HG02763 (cell line): ENCODE measurements around the gene CCDC167.

ENCODE experiments used
- ATAC-seq: cut with Tn5 transposase; IDR thresholded peaks from one replicate; pipeline ENCODE4 v1.9.1; 2021; ENCODE audit warnings: mild to moderate bottlenecking, moderate library complexity; ENCODE audit not compliant: unreplicated experiment

The CCDC167 gene

DNA sequence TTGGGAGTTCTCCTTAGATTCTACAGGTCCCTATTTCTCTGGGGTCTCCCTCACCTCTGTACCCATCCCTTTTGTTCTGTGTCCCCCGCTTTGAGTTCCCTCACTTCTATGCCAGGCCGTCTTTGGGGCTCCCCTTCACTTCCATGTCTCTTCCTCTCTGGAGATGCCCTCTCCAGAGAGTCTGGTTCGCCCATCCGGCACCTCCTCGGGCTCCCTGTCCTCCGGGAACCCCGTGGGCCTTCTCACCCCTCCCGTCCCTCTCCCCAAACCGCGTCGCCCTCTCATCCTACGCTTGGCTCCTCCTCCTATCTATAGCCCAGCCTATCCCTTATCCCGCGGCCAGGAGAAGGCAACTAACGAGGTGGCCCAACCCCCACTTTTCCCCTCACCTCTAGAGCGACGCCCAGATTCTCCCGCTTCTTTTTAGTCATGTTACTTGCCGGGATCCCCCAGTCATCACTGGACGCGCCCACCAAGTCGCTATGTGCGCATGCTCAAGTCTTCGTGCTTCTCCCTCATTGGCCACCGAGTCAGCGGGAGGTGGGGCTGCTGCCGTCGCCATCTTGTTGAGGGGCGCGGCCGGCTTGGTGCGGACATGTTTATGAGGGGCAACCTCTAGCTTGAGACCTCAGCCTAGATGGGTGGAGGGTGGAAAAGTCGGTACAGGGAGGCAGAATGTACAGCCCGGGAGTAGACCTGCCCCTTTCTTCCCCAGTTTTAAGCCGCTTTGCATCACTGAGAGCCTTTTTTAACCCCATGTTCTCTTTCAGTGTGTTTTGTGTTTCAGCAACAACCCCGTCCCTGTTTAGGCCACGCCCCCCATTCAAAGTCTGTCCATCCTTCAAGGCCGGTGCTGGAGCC lies at the start of gene CCDC167:
Gene CCDC167, minus strand, starts transcription at position 461 of the 861 bp plus-strand sequence. Its CDS starts 30 bp downstream, at position 431.
- peak; percentile 89 for ATAC-seq

GRCh38 chr6:37549154-37549553 lies 49.5 kb upstream of the CCDC167 start:
- ATAC-seq: no peak

DNA sequence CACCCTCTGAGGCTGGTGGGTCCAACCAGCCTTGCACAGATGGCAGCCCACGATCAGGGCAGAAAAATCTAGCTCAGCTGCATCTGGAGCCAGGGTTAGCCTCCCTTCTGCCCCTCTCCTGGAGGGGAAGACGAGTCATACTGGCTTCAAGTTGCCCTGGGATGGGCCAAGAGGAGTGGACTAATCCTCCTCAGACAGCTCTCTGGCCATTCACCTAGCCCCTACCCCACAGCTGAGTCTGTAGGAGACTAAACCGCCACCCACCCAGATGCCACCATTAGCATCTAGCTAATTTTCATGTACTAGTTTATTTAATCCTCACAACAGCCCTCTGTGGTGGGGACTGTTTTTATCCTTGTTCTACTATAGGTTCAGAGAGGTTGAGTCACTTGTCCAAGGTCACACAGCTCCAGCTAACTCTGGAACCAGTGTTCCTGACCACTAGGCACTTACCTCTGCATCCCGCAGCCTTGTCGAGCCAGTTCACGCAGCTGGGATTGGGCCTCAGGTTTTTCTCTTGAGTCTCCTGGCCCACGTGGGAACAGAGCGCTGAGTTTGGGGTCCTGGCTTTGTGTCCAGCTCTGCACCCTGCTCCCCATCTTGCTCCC lies 48.5 kb upstream of the CCDC167 start:
- ATAC-seq: no peak

GRCh38 chr6:37547564-37548061 lies 47.9 kb upstream of the CCDC167 start:
- no peak for ATAC-seq

DNA sequence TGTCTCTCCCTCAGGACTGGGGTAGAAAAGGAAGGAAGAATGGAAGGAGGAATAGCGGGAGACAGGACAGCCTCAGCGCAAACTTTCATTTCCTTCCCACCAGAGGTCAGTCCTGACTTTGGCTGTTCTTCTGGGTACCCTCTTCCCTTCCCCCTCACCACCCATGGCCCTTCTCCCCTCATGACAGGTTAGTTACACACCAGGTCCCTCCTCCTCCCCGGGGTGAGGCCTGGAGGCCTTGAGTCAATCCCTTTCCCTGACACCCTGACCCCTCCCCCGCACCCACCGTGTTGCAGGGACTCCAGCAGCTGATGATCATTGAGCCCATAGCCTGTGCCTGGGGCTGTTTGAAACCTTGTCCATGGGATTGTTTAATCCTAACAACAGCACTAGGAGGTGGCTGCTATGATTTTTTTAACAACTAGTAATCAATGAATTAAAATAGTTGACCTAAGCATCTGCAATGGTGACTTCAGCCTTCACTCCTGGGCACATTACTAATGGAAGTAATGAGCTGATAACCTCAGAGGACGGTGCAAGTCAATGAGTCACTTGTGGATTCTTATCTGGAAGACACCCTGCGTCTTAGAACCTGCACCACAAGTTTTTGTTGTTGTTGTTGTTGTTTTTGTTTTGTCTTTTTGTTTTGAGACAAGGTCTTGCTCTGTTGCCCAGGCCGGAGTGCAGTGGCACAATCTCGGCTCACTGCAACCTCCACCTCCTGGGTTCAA lies 46.6 kb upstream of the CCDC167 start:
- ATAC-seq: no peak

DNA sequence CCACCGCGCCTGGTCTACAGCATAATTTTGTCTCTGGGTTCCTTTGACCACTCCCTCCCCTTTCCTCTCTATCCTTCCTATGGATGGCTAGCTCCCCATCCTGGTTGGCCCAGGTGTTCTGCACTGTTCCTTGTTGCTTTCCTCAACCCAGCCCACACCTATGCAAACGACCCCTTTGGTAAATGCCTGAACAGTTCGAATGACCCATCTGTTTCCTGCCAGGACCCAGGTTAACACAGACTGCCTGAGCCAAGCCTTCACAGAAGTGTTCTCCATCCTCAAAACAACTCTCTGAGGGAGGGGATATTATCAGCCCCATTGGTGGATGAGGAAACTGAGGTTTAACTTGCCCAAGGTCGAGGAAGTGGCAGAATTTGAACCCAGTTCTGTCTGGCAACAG lies 44.8 kb upstream of the CCDC167 start:
- no peak for ATAC-seq

- no peak for ATAC-seq
Measured at GRCh38 chr6:37543361-37543760, 43.7 kb upstream of the CCDC167 start.

- no peak for ATAC-seq
Measured at GRCh38 chr6:37541346-37541745, 41.7 kb upstream of the CCDC167 start.

DNA sequence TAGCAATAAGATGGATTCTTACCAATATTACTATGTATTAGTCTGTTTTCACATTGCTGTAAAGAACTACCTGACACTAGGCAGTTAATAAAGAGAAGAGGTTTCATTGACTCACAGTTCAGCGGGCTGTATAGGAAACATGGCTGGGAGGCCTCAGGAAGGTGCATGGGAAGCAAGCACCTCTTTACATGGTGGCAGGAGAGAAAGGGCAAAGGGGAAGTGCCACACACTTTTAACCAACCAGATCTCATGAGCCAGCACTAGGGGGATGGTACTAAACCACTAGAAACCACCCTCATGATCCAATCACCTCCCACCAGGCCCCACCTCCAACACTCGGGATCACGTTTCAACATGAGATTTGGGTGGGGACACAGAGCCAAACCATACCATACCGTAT lies 40.7 kb upstream of the CCDC167 start:
- ATAC-seq: no peak

GRCh38 chr6:37540029-37540352 lies 40.3 kb upstream of the CCDC167 start:
- ATAC-seq: no peak

GRCh38 chr6:37539171-37540028 lies 39.7 kb upstream of the CCDC167 start:
- ATAC-seq: no peak

DNA sequence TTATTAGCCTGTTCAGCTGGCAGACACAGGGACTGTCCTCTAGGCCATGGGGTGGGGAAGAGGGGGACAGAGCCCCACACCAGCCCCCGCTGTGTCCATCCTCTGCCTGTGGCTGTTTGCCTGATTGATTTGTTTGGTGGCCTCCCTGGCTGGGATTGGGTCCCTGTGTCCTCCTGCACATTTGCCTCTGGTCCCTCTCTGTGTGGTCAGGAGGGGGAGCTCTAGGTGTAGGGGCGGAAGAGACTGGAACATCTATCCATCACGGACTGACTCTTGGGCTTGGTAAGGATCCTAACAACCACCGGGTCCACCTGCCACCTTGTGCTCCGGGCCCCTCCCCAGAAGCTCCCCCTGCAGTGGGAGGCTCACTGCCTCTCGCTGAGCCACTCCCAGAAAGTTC lies 38.4 kb upstream of the CCDC167 start:
- ATAC-seq: no peak

GRCh38 chr6:37537548-37537947 lies 37.9 kb upstream of the CCDC167 start:
- no peak for ATAC-seq

DNA sequence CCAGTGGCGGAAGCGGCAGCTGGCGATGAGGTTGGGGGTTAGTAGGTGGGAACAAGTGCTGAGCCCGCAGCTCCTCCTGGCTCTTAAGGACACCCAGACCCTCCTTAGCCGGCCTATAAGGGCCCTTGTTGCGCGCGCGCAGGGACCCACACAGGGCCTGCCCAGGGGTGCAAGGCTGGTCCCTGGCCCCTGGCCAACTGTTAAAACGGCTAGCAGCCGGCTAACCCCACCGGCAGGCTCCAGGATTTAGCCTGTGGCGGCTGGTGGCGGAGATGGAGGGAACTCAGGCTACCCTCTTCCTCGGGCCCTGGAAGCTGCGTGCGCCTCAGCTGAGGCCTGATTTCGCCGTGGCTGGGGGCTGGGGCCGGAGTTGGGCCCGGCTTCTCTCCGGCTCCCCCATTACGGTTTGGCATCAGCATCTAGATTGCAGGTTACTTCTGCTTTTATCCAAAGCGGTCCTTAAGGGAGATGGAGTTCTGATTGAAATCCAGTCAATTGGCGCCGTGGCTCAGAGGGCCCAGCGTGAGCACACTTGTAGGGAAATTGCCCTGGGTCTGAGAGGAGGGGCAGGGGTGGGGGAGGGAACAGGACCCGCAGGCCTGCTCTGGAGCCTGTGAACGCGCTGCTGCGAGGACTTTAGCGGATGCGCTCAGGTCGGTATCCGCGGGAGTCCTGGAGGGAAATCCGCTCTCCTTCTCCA lies 36.9 kb upstream of the CCDC167 start:
- no peak for ATAC-seq

DNA sequence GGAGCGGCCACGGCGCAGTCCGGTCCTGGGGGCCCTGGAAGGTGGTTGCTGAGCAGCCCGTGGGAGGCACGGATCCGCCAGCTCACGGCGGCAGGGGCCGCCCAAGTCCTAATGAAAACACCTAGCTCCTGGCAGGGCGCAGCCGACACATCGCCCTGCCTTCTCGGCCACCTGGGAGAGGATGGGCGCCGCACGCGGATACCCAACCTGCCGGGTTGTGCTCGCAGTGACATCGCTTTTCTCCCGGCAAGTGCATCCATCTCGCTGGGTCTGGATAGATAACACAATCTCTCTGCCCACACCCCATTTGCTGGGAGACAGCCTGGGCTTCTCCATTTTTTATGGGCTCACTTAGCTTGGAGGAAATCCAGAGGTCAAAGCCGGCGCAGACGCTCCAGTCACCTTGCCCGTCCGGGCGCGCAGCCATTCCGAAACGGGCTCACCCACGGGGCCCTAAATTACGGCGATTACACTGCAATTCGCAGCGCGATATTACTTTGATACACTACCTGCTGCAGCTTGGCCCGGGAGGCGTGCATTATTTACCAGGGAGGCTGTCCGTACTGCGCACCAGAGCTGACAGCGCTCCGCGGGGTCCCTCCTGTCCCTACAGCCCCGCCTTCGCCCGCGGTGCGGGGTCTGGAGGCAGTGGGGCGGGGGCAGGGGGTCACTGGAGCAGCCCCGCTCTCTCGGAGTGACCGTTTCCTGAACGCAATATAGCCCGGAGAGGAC lies 36.2 kb upstream of the CCDC167 start:
- ATAC-seq: no peak

- ATAC-seq: no peak
Measured at GRCh38 chr6:37535428-37535758, 35.7 kb upstream of the CCDC167 start.

- no peak for ATAC-seq
Measured at GRCh38 chr6:37534893-37535292, 35.2 kb upstream of the CCDC167 start.

- no peak for ATAC-seq
Measured at GRCh38 chr6:37532122-37532521, 32.4 kb upstream of the CCDC167 start.

- no peak for ATAC-seq
Measured at GRCh38 chr6:37531437-37532036, 31.8 kb upstream of the CCDC167 start.
